CD4-positive, CD25-positive, alpha-beta regulatory T cell (primary cell): Measurements from ENCODE around the gene STAT3. TPM values are rescaled to one million over a fixed set of nuclear protein-coding genes. Genes with fewer than 3 reads are reported as not detected.
"Not testable (repeated sequence)": the region's sequence is repeated elsewhere in the genome, so short reads cannot be mapped to it uniquely, and the experiment has no call there.

Experiments used
- ATAC-seq, 2 donors: fragments of 150-1000 bp; cut with Tn5 transposase; one replicate each; pipeline ENCODE4 v1.10.0; 2021; ENCODE audit warnings: low read depth in 2 of 2, moderate number of reproducible peaks in 2 of 2, moderate library complexity in 1 of 2
- DNase-seq, 3 donors: peaks; one replicate each; pipeline versions ENCODE4 v3.0.0 to v3.0.0-alpha.2; 2012 to 2022; ENCODE audit warnings: mixed read lengths in 1 of 3
- H3K27ac ChIP-seq: one replicate; pipeline ENCODE4 v1.7.0; 2013; ENCODE audit warnings: mild to moderate bottlenecking, low read length; ENCODE audit not compliant: insufficient read depth, poor library complexity, severe bottlenecking
- H3K27me3 ChIP-seq: one replicate; pipeline ENCODE4 v1.7.0; 2013; ENCODE audit warnings: low read length; ENCODE audit not compliant: control insufficient read depth, insufficient read depth
- H3K36me3 ChIP-seq: one replicate; pipeline ENCODE4 v1.7.0; 2013; ENCODE audit warnings: mild to moderate bottlenecking, low read length, moderate library complexity; ENCODE audit not compliant: control insufficient read depth, insufficient read depth
- H3K4me1 ChIP-seq: 2 replicates; pipeline ENCODE4 v1.7.0; 2013; ENCODE audit warnings: mild to moderate bottlenecking, low read length; ENCODE audit not compliant: insufficient read depth, control insufficient read depth, poor library complexity, severe bottlenecking
- H3K4me3 ChIP-seq: one replicate; pipeline ENCODE4 v1.7.0; 2013; ENCODE audit warnings: low read depth, mild to moderate bottlenecking, low read length, moderate library complexity
- H3K9me3 ChIP-seq, 2 experiments: 1 replicate in 1 of 2; 2 replicates in 1 of 2; pipeline ENCODE4 v1.7.0; 2013; ENCODE audit warnings: low read length in 2 of 2, mild to moderate bottlenecking in 1 of 2, moderate library complexity in 1 of 2; ENCODE audit not compliant: control insufficient read depth in 2 of 2
- H3K27ac Mint-ChIP-seq, 3 donors: one replicate each; pipeline ENCODE4 v1.8.0; 2020 to 2022; ENCODE audit warnings: mild to moderate bottlenecking in 3 of 3, mixed read lengths in 3 of 3, moderate library complexity in 2 of 3
- H3K27me3 Mint-ChIP-seq: one replicate; pipeline ENCODE4 v1.8.0; 2022; ENCODE audit warnings: mild to moderate bottlenecking, mixed read lengths
- H3K36me3 Mint-ChIP-seq: one replicate; pipeline ENCODE4 v1.8.0; 2020; ENCODE audit warnings: mixed read lengths
- H3K4me1 Mint-ChIP-seq, 4 donors: one replicate each; pipeline ENCODE4 v1.8.0; 2020 to 2022; ENCODE audit warnings: mixed read lengths in 4 of 4, mild to moderate bottlenecking in 1 of 4
- H3K4me3 Mint-ChIP-seq, 4 donors: one replicate each; pipeline ENCODE4 v1.8.0; 2020 to 2022; ENCODE audit warnings: mild to moderate bottlenecking in 4 of 4, mixed read lengths in 4 of 4, moderate library complexity in 3 of 4
- H3K9me3 Mint-ChIP-seq, 7 donors: one replicate each; pipeline ENCODE4 v1.8.0; 2020 to 2022; ENCODE audit warnings: mixed read lengths in 7 of 7, mild to moderate bottlenecking in 3 of 7, moderate library complexity in 2 of 7
- polyA plus RNA-seq, 4 donors: library from polyadenylated mRNA; unstranded; fragments of 300-500 nt; fragmentation: Illumina TruSeq; gene quantifications; one replicate each; pipeline ENCODE4 v1.2.3, GENCODE V29; 2021
- total RNA-seq: library from RNA; stranded (reverse); gene quantifications from one replicate; pipeline ENCODE4 v1.2.3, GENCODE V29; 2022

The STAT3 gene
- total and polyA plus RNA-seq, 5 donors from 2014 or later: 100 to 262 (median 122) TPM

DNA sequence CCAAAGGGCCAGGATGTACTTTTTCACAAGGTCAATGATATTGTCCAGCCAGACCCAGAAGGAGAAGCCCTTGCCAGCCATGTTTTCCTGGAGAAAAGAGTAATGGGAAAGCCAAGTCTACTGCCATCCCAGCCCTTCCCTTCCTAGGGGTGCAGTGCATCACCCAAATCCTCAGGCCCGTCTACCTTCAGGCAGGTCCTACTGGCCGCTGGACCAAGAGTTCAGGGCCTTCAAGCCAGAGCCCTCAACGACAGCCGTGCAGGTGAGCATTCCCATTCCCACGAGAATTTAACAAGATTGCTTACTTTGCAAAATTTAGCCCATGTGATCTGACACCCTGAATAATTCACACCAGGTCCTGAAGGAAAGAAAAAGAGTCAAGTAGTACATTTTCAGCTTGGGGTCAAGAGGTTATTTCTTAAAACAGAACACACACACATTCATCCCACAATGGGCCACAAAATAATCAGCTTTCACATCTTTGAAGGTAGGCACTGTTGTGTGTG is 64.9 kb downstream of the STAT3 start:
- Histone ChIP-seq H3K4me3 (no peak overlapping the region), H3K27ac (peak overlapping the region; percentile 26), H3K4me1 (peaks cover 16% of the 10 kb centered on the region), H3K36me3 (peaks cover 71% of the 10 kb centered on the region), H3K9me3 (no peaks in the 10 kb centered on the region), H3K27me3 (no peaks in the 10 kb centered on the region)
- H3K4me1 Mint-ChIP-seq: peaks cover 7 to 30% (median 18%) of the 10 kb centered on the region in 4 donors
- H3K27me3 Mint-ChIP-seq: no peaks in the 10 kb centered on the region
- H3K9me3 Mint-ChIP-seq: no peaks in the 10 kb centered on the region
- H3K27ac Mint-ChIP-seq: peak overlapping the region in 2 of 3 donors; percentile 81 to 86
- H3K4me3 Mint-ChIP-seq: peak overlapping the region in 1 of 4 donors; percentile 71
- no peak for ATAC-seq
- peaks cover 44% of the 10 kb centered on the region for H3K36me3 Mint-ChIP-seq
- DNase-seq: no peak

DNA sequence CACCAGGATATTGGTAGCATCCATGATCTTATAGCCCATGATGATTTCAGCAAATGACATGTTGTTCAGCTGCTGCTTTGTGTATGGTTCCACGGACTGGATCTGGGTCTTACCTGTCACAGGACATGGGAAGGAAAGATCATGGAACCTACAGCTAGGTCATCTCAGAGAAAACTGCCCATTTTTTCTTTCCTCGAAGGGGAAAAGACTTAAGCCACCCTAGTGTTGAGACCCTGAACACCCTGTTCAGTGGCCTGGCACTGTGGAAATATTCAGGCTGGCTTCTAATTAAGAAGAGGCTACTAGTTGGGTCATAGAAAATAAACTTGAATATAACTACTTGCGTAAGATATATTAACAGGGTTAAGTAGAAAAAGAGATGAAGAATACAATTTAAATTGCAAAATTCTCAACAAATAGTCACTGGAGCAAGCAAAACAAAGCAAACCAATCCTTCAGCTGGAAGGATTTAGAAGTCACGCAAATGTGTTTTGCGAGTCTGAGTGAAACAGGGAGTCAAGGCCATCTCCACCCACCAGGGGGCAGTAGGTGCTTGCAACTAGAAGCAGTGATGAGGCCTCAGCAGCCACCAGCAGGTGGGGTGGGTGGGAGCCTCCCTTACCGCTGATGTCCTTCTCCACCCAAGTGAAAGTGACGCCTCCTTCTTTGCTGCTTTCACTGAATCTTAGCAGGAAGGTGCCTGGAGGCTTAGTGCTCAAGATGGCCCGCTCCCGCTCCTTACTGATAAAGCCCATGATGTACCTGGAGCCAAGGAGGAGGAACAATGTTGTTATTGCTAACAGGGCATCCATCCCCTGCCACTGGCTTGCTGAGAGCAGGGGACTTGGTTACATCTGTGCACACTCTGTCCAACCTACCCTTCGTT is 65.6 kb downstream of the STAT3 start:
- ATAC-seq (peak; percentile 97 to 99), DNase-seq (peak; percentile 86 to 95 (median 92))
- H3K4me3 Mint-ChIP-seq: no peak overlapping the region
- H3K27me3 ChIP-seq: no peaks in the 10 kb centered on the region
- peaks cover 75% of the 10 kb centered on the region for H3K36me3 ChIP-seq
- H3K9me3 Mint-ChIP-seq: no peaks in the 10 kb centered on the region
- peaks cover 7 to 30% (median 18%) of the 10 kb centered on the region in 4 donors for H3K4me1 Mint-ChIP-seq
- peak overlapping the region in 2 of 3 donors; percentile 81 to 86 for H3K27ac Mint-ChIP-seq
- H3K9me3 ChIP-seq: no peaks in the 10 kb centered on the region
- H3K27me3 Mint-ChIP-seq: no peaks in the 10 kb centered on the region
- H3K4me1 ChIP-seq: peaks cover 16% of the 10 kb centered on the region
- H3K4me3 ChIP-seq: no peak overlapping the region
- H3K36me3 Mint-ChIP-seq: peaks cover 43% of the 10 kb centered on the region
- H3K27ac ChIP-seq: peak overlapping the region; percentile 26

DNA sequence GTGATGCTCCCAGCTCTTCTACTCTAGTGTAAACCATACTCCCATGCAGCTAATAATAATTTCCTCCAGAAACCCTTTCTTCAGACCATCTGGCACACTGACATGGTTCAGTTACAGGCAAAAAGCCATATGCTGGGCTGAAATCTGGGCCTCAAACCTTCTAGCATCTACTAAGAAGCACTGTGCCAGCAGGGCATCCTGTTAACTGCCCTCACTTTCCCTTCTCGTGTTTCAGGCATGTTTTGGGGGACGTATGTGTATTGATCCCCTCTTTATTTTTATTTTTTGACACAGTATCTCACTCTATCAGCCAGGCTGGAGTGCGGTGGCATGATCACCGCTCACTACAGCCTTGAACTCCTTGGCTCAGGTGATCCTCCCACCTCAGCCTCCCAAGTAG is 66.7 kb downstream of the STAT3 start:
- H3K4me1 Mint-ChIP-seq: peaks cover 7 to 38% (median 20%) of the 10 kb centered on the region in 4 donors
- DNase-seq: no peak
- Histone ChIP-seq H3K27ac (no peak overlapping the region), H3K4me3 (no peak overlapping the region), H3K4me1 (peaks cover 16% of the 10 kb centered on the region), H3K36me3 (peaks cover 77% of the 10 kb centered on the region), H3K27me3 (no peaks in the 10 kb centered on the region), H3K9me3 (no peaks in the 10 kb centered on the region)
- H3K4me3 Mint-ChIP-seq: no peak overlapping the region
- ATAC-seq: no peak
- no peaks in the 10 kb centered on the region for H3K9me3 Mint-ChIP-seq
- H3K36me3 Mint-ChIP-seq: peaks cover 41% of the 10 kb centered on the region
- peak overlapping the region in 2 of 3 donors; percentile 46 to 81 for H3K27ac Mint-ChIP-seq
- H3K27me3 Mint-ChIP-seq: no peaks in the 10 kb centered on the region

DNA sequence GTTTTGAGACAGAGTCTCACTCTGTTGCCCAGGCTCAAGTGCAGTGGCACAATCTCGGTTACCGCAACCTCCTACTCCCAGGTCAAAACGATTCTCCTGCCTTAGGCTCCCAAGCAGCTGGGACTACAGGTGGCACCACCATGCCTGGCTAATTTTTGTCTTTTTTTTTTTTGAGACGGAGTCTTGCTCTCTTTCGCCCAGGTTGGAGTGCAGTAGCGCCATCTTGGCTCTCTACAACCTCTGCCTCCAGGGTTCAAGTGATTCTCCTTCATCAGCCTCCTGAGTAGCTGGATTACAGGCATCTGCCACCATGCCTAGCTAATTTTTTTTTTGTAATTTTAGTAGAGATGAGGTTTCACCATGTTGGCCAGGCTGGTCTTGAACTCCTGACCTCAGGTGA is 70.3 kb downstream of the STAT3 start:
- not testable (repeated sequence) for H3K4me3 Mint-ChIP-seq, H3K9me3 Mint-ChIP-seq, H3K27me3 Mint-ChIP-seq, H3K9me3 ChIP-seq, H3K27ac ChIP-seq, H3K27me3 ChIP-seq, ATAC-seq, H3K4me3 ChIP-seq, DNase-seq
- Mint-ChIP-seq H3K4me1 (peaks cover 22 to 62% (median 34%) of the 10 kb centered on the region in 4 donors), H3K36me3 (peaks cover 34% of the 10 kb centered on the region), H3K27ac (peak overlapping the region in 1 of 3 donors; percentile 90)
- H3K36me3 ChIP-seq: peaks cover 55% of the 10 kb centered on the region
- peaks cover 43% of the 10 kb centered on the region for H3K4me1 ChIP-seq

DNA sequence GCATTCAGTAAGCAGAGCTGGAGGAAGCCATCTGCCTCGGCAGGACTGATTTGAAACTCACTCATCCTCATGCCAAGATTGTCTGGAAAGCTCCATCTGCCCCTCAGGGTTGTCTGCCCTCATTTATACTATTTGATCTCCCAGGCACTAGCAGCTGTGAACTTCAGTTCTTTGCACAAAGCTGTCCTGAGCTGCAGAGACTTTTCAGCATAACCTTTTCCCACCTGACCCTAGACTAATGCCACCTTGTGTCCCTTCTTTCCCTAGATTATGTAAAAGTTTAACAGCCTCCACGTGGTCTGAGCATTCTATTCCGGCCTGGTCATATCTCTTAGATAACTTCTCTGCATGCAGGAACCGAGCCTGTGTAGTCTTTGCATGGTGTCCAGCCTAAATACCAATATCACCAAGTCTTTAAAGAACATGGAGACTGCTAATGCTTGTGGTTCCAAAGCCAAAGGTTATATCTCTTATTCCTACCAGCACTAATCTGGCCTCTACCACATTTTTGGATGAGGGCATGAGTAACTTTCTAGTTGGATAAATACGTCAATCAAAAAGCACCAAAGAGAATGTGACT is 70.9 kb downstream of the STAT3 start:
- Mint-ChIP-seq H3K36me3 (peaks cover 28% of the 10 kb centered on the region), H3K27me3 (no peaks in the 10 kb centered on the region), H3K4me1 (peaks cover 21 to 60% (median 30%) of the 10 kb centered on the region in 4 donors), H3K27ac (peak overlapping the region in 2 of 3 donors; percentile 28 to 57), H3K4me3 (peak overlapping the region in 1 of 4 donors; percentile 38), H3K9me3 (no peaks in the 10 kb centered on the region)
- DNase-seq (no peak), ATAC-seq (no peak)
- Histone ChIP-seq H3K4me1 (peaks cover 47% of the 10 kb centered on the region), H3K27ac (no peak overlapping the region), H3K9me3 (no peaks in the 10 kb centered on the region), H3K4me3 (no peak overlapping the region), H3K27me3 (no peaks in the 10 kb centered on the region), H3K36me3 (peaks cover 52% of the 10 kb centered on the region)

DNA sequence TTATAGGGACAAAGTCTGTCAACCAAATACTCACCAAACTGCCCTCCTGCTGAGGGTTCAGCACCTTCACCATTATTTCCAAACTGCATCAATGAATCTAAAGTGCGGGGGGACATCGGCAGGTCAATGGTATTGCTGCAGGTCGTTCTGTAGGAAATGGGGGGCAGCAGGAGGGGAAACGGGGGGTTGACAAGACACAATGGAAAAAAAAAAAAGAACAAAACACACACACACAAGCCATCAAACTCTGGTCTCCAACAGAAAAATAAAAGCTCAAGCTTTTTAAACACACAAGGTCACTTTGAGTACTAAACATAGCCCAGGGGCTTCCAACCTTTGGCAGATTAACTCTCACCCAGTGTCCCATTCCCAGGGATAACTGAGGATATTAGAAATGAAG is 71.5 kb downstream of the STAT3 start:
- no peaks in the 10 kb centered on the region for H3K27me3 ChIP-seq
- H3K4me1 ChIP-seq: peaks cover 53% of the 10 kb centered on the region
- Mint-ChIP-seq H3K27me3 (no peaks in the 10 kb centered on the region), H3K27ac (no peak overlapping the region), H3K9me3 (no peaks in the 10 kb centered on the region), H3K4me1 (peaks cover 22 to 64% (median 30%) of the 10 kb centered on the region in 4 donors), H3K36me3 (peaks cover 22% of the 10 kb centered on the region), H3K4me3 (no peak overlapping the region)
- H3K4me3 ChIP-seq: no peak overlapping the region
- H3K27ac ChIP-seq: no peak overlapping the region
- DNase-seq (no peak), ATAC-seq (no peak)
- peaks cover 46% of the 10 kb centered on the region for H3K36me3 ChIP-seq
- H3K9me3 ChIP-seq: no peaks in the 10 kb centered on the region

DNA sequence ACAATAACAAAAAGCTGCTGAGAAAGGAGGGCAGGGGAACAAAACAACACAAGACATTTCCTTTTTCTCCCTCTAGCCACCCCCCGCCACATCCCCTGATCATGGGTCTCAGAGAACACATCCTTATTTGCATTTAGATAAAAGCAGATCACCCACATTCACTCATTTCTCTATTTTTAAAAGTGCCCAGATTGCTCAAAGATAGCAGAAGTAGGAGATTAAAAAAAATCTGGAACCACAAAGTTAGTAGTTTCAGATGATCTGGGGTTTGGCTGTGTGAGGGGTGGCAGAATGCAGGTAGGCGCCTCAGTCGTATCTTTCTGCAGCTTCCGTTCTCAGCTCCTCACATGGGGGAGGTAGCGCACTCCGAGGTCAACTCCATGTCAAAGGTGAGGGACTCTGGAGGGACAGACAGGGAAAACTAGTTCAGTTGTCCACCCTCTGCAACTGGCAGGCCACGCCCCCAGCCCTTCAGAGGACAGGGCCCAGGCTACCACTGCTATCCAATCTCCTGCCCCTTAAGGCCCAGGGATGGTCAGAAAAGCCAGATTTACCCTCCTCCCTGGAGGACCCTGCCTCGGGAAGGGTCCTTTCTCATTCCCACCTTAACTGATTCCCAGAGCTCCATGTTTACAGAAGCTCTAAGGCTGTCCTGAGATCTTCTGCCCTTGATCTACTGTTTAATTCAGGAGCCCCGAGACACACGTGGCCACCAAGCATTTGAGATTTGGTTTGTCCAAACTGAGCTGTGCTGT is 72.7 kb downstream of the STAT3 start:
- peaks cover 22 to 69% (median 32%) of the 10 kb centered on the region in 4 donors for H3K4me1 Mint-ChIP-seq
- H3K9me3 Mint-ChIP-seq: no peaks in the 10 kb centered on the region
- Histone ChIP-seq H3K9me3 (no peaks in the 10 kb centered on the region), H3K4me1 (peaks cover 56% of the 10 kb centered on the region), H3K36me3 (peaks cover 45% of the 10 kb centered on the region), H3K27me3 (no peaks in the 10 kb centered on the region), H3K4me3 (peak overlapping the region; percentile 21), H3K27ac (peak overlapping the region; percentile 69)
- H3K4me3 Mint-ChIP-seq: peak overlapping the region; percentile 27 to 72 (median 48)
- peak overlapping the region; percentile 58 to 84 (median 65) for H3K27ac Mint-ChIP-seq
- ATAC-seq (peak; percentile 17 to 18), DNase-seq (peak in 2 of 3 donors; percentile 36 to 52)
- H3K27me3 Mint-ChIP-seq: no peaks in the 10 kb centered on the region
- H3K36me3 Mint-ChIP-seq: peaks cover 23% of the 10 kb centered on the region
